IMR-90 (cell line): ENCODE data around the gene CHD2.

Source experiments
- BHLHE40 ChIP-seq: fragments of 150-350 bp; IDR thresholded peaks from 2 replicates; pipeline ENCODE4 v1.6.1; 2016; ENCODE audit warnings: mild to moderate bottlenecking, low read depth, low read length
- NFE2L2 ChIP-seq: fragments of 150-350 bp; IDR thresholded peaks from 2 replicates; pipeline ENCODE4 v1.6.1; 2016; ENCODE audit warnings: low read depth, mild to moderate bottlenecking, low read length
- POLR2A ChIP-seq: IDR thresholded peaks from 2 replicates; pipeline ENCODE4 v1.6.1; 2012; ENCODE audit warnings: mild to moderate bottlenecking, low read depth, low read length
- RAD21 ChIP-seq: IDR thresholded peaks from 2 replicates; pipeline ENCODE4 v1.6.1; 2012; ENCODE audit warnings: low read length, improper control_type of control experiment
- RCOR1 ChIP-seq: IDR thresholded peaks from 2 replicates; pipeline ENCODE4 v1.6.1; 2012; ENCODE audit warnings: mild to moderate bottlenecking, low read length, improper control_type of control experiment; ENCODE audit not compliant: insufficient replicate concordance
- RFX5 ChIP-seq: IDR thresholded peaks from 2 replicates; pipeline ENCODE4 v1.8.0; 2012; ENCODE audit warnings: low read depth, mild to moderate bottlenecking, low read length, moderate library complexity
- TF ChIP-seq, protein P1 (sequence below): conservative IDR thresholded peaks from 2 replicates; pipeline ENCODE4 v1.5.1; 2012; ENCODE audit warnings: mild to moderate bottlenecking, low read depth, low read length, improper control_type of control experiment
- TF ChIP-seq, protein P2 (sequence below): fragments of 150-350 bp; IDR thresholded peaks from 2 replicates; pipeline ENCODE4 v1.6.1; 2017; ENCODE audit warnings: mild to moderate bottlenecking, antibody characterized with exemption, low read length, low read depth

DNA sequence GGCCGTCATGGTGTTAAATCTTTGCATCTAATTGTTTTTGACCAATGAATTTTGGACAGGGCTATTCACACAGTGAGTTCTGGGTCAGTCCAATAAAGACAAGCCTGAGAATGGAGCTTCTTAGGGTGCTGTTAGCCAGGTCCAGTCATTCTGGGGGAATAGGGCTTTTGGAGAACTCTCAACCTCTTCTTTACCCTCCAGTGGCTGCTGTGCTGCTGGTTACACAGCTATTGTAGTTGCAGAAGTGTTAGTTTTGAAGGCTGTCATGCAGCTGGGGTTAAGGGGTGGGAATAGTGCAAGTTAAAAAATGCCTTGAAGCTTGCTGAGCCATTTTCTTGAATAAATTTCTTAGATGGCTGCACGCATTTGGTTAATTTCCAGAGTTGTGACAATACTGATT, 89.9 kb downstream of the CHD2 start:
- TF ChIP-seq, protein P1, sequence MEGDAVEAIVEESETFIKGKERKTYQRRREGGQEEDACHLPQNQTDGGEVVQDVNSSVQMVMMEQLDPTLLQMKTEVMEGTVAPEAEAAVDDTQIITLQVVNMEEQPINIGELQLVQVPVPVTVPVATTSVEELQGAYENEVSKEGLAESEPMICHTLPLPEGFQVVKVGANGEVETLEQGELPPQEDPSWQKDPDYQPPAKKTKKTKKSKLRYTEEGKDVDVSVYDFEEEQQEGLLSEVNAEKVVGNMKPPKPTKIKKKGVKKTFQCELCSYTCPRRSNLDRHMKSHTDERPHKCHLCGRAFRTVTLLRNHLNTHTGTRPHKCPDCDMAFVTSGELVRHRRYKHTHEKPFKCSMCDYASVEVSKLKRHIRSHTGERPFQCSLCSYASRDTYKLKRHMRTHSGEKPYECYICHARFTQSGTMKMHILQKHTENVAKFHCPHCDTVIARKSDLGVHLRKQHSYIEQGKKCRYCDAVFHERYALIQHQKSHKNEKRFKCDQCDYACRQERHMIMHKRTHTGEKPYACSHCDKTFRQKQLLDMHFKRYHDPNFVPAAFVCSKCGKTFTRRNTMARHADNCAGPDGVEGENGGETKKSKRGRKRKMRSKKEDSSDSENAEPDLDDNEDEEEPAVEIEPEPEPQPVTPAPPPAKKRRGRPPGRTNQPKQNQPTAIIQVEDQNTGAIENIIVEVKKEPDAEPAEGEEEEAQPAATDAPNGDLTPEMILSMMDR: no peak
- no peak for TF ChIP-seq POLR2A
- no peak for TF ChIP-seq RCOR1
- TF ChIP-seq RFX5: no peak
- TF ChIP-seq NFE2L2: no peak
- TF ChIP-seq, protein P2, sequence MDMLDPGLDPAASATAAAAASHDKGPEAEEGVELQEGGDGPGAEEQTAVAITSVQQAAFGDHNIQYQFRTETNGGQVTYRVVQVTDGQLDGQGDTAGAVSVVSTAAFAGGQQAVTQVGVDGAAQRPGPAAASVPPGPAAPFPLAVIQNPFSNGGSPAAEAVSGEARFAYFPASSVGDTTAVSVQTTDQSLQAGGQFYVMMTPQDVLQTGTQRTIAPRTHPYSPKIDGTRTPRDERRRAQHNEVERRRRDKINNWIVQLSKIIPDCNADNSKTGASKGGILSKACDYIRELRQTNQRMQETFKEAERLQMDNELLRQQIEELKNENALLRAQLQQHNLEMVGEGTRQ: no peak
- TF ChIP-seq RAD21: no peak
- no peak for TF ChIP-seq BHLHE40
